ENCODE results near the gene CMSS1.
A peak's percentile ranks its signal among the peaks of the same experiment; 100 is the strongest.

The CMSS1 gene

GRCh38 chr3:100059472-100059871 is 241.8 kb downstream of the CMSS1 start:
- no peak for DNase-seq (ENCODE audit: low read depth)

- no peak for DNase-seq (ENCODE audit: low read depth)
Measured at GRCh38 chr3:100060685-100061484, 243.2 kb downstream of the CMSS1 start.

GRCh38 chr3:100062665-100063064 is 245.0 kb downstream of the CMSS1 start:
- DNase-seq (ENCODE audit: low read depth): no peak

GRCh38 chr3:100063929-100064461 is 246.3 kb downstream of the CMSS1 start:
- DNase-seq (ENCODE audit: low read depth): peak; percentile 87

- no peak for DNase-seq (ENCODE audit: low read depth)
Measured at GRCh38 chr3:100067589-100067988, 249.9 kb downstream of the CMSS1 start.

GRCh38 chr3:100068826-100069225 is 251.2 kb downstream of the CMSS1 start:
- DNase-seq (ENCODE audit: low read depth): peak; percentile 83

GRCh38 chr3:100069472-100069871 is 251.8 kb downstream of the CMSS1 start:
- DNase-seq (ENCODE audit: low read depth): no peak

- DNase-seq (ENCODE audit: low read depth): peak; percentile 60
Measured at GRCh38 chr3:100072326-100073048, 254.8 kb downstream of the CMSS1 start.

- DNase-seq (ENCODE audit: low read depth): no peak
Measured at GRCh38 chr3:100073049-100073713, 255.5 kb downstream of the CMSS1 start.

- peak; percentile 97 for DNase-seq (ENCODE audit: low read depth)
Measured at GRCh38 chr3:100073714-100074307, 256.1 kb downstream of the CMSS1 start.

GRCh38 chr3:100075196-100075595 is 257.5 kb downstream of the CMSS1 start:
- DNase-seq (ENCODE audit: low read depth): no peak

GRCh38 chr3:100075851-100076730 is 258.4 kb downstream of the CMSS1 start:
- peak; percentile 92 for DNase-seq (ENCODE audit: low read depth)

- DNase-seq (ENCODE audit: low read depth): no peak
Measured at GRCh38 chr3:100076731-100077529, 259.3 kb downstream of the CMSS1 start.

GRCh38 chr3:100079328-100079727 is 261.7 kb downstream of the CMSS1 start:
- no peak for DNase-seq (ENCODE audit: low read depth)

GRCh38 chr3:100080573-100080972 is 262.9 kb downstream of the CMSS1 start:
- no peak for DNase-seq (ENCODE audit: low read depth)

- DNase-seq (ENCODE audit: low read depth): peak; percentile 47
Measured at GRCh38 chr3:100081311-100081710, 263.6 kb downstream of the CMSS1 start.

- no peak for DNase-seq (ENCODE audit: low read depth)
Measured at GRCh38 chr3:100081986-100082692, 264.5 kb downstream of the CMSS1 start.

- DNase-seq (ENCODE audit: low read depth): no peak
Measured at GRCh38 chr3:100082714-100083113, 265.1 kb downstream of the CMSS1 start.

GRCh38 chr3:100083209-100083608 is 265.5 kb downstream of the CMSS1 start:
- DNase-seq (ENCODE audit: low read depth): no peak

Data from amniotic epithelial cell (primary cell).